HepG2 (cell line): ENCODE results near the gene CARMIL1. TPM values are rescaled to one million over a fixed set of nuclear protein-coding genes. Genes with fewer than 3 reads are reported as not detected.

Experiments
- ATF1 ChIP-seq: IDR thresholded peaks from 2 replicates; pipeline ENCODE4 v1.6.1; 2016; ENCODE audit warnings: mild to moderate bottlenecking, control low read depth
- E2F2 ChIP-seq: sonication (generic); formaldehyde crosslinking; IDR thresholded peaks from 2 replicates; pipeline ENCODE4 v1.4.0; 2020; ENCODE audit warnings: missing genetic modification reagents, borderline replicate concordance
- FOXP1 ChIP-seq, 2 experiments: fragments of 450-650 bp in 1 of 2; IDR thresholded peaks; 2 replicates each; pipeline ENCODE4 v1.6.1; 2017 to 2018; ENCODE audit warnings: antibody characterized with exemption in 1 of 2
- GATAD2A ChIP-seq: IDR thresholded peaks from 2 replicates; pipeline ENCODE4 v1.6.1; 2016
- HNF1A ChIP-seq, 2 experiments: sonication (generic) in 1 of 2; formaldehyde crosslinking in 1 of 2; IDR thresholded peaks; 2 replicates each; pipeline versions ENCODE4 v1.4.0 to v1.6.1; 2016 to 2020; ENCODE audit warnings: borderline replicate concordance in 1 of 2, low read depth in 1 of 2, mild to moderate bottlenecking in 1 of 2, missing genetic modification reagents in 1 of 2
- LBX2 ChIP-seq: sonication (generic); formaldehyde crosslinking; IDR thresholded peaks from 2 replicates; pipeline ENCODE4 v1.5.0; 2020; ENCODE audit warnings: missing genetic modification reagents, mild to moderate bottlenecking, borderline replicate concordance
- RNF219 ChIP-seq: sonication (generic); formaldehyde crosslinking; IDR thresholded peaks from 2 replicates; pipeline ENCODE4 v1.5.0; 2020; ENCODE audit warnings: mild to moderate bottlenecking, missing genetic modification reagents
- SATB2 ChIP-seq: sonication (generic); formaldehyde crosslinking; IDR thresholded peaks from 2 replicates; pipeline ENCODE4 v1.5.0; 2020; ENCODE audit warnings: missing genetic modification reagents
- SIN3A ChIP-seq: IDR thresholded peaks from 2 replicates; pipeline ENCODE4 v1.6.1; 2011; ENCODE audit warnings: low read depth, mild to moderate bottlenecking, control low read depth, low read length, borderline replicate concordance
- TARDBP ChIP-seq: sonication (generic); formaldehyde crosslinking; IDR thresholded peaks from 2 replicates; pipeline ENCODE4 v1.8.0; 2022; ENCODE audit warnings: mild to moderate bottlenecking, missing genetic modification reagents
- XRCC5 ChIP-seq: fragments of 200-400 bp; formaldehyde crosslinking; optimal IDR thresholded peaks from 2 replicates; pipeline ENCODE3; 2017; ENCODE audit warnings: mild to moderate bottlenecking, low read length
- ZBTB38 ChIP-seq: sonication (generic); formaldehyde crosslinking; IDR thresholded peaks from 2 replicates; pipeline ENCODE4 v1.5.1; 2020; ENCODE audit warnings: mild to moderate bottlenecking, missing genetic modification reagents
- ZNF143 ChIP-seq: sonication (generic); formaldehyde crosslinking; IDR thresholded peaks from 2 replicates; pipeline ENCODE4 v1.4.0; 2020; ENCODE audit warnings: missing genetic modification reagents
- ZNF232 ChIP-seq: sonication (generic); formaldehyde crosslinking; IDR thresholded peaks from 2 replicates; pipeline ENCODE4 v1.4.0; 2020; ENCODE audit warnings: missing genetic modification reagents, borderline replicate concordance
- ZNF468 ChIP-seq: sonication (generic); formaldehyde crosslinking; IDR thresholded peaks from 2 replicates; pipeline ENCODE4 v1.8.0; 2022; ENCODE audit warnings: mild to moderate bottlenecking, moderate library complexity, missing genetic modification reagents
- ZNF546 ChIP-seq: sonication (generic); formaldehyde crosslinking; conservative IDR thresholded peaks from 2 replicates; pipeline ENCODE4 v1.8.1; 2023; ENCODE audit warnings: mild to moderate bottlenecking, missing genetic modification reagents
- ZNF747 ChIP-seq: sonication (generic); formaldehyde crosslinking; IDR thresholded peaks from 2 replicates; pipeline ENCODE4 v1.8.1; 2023; ENCODE audit warnings: missing genetic modification reagents, mild to moderate bottlenecking, borderline replicate concordance
- ZNF879 ChIP-seq: sonication (generic); formaldehyde crosslinking; IDR thresholded peaks from 2 replicates; pipeline ENCODE4 v1.8.1; 2023; ENCODE audit warnings: missing genetic modification reagents
- ZSCAN20 ChIP-seq: sonication (generic); formaldehyde crosslinking; IDR thresholded peaks from 2 replicates; pipeline ENCODE4 v1.4.0; 2020; ENCODE audit warnings: missing genetic modification reagents, mild to moderate bottlenecking, borderline replicate concordance
- ZZZ3 ChIP-seq: sonication (generic); formaldehyde crosslinking; IDR thresholded peaks from 2 replicates; pipeline ENCODE4 v1.4.0; 2020; ENCODE audit warnings: missing genetic modification reagents, mild to moderate bottlenecking, borderline replicate concordance
- polyA plus RNA-seq, 8 experiments: library from polyadenylated mRNA; depleted of rRNA in 3 of 8; stranded (reverse) in 7 of 8; unstranded in 1 of 8; fragments of >200 nt; fragmentation: Illumina TruSeq in 4 of 8; extraction: Trizol in 4 of 8; gene quantifications; 2 replicates each; pipeline versions ENCODE4 v1.2.1 to v1.2.3, GENCODE V29; 2011 to 2016; ENCODE audit warnings: low read depth in 4 of 8, missing spikeins in 1 of 8, mixed read lengths in 1 of 8; ENCODE audit not compliant: insufficient read depth in 1 of 8
- total RNA-seq, 5 experiments: library from RNA; depleted of rRNA; stranded (reverse); fragments of >200 nt; fragmentation: Illumina TruSeq; extraction: Trizol; gene quantifications; 2 replicates each; pipeline ENCODE4 v1.2.3, GENCODE V29; 2016; ENCODE audit warnings: low read depth in 1 of 5

The CARMIL1 gene
- total and polyA plus RNA-seq, 2 of the 13 experiments (the other 11 are each of a cell fraction or from before 2014, with no cell fraction given), result 1.8 to 2.6 TPM

- 0 out of 2 replicates have a peak, but pooled peaks have one; percentile 35 for TF ChIP-seq RNF219 (CRISPR knock-in tag)
- TF ChIP-seq ZNF747 (CRISPR knock-in tag), result peak; percentile 92; the same call in 1 of the 2 replicates
- TF ChIP-seq ATF1 (CRISPR knock-in tag), result no peak
- no peak for TF ChIP-seq FOXP1 (IDR thresholded peaks at IDR 0.05)
- peak; percentile 32; the same call in 1 of the 2 replicates for TF ChIP-seq FOXP1 (CRISPR knock-in tag; IDR thresholded peaks at IDR 0.05)
- TF ChIP-seq ZZZ3 (CRISPR knock-in tag), result 0 out of 2 replicates have a peak, but pooled peaks have one; percentile 60
- TF ChIP-seq LBX2 (CRISPR knock-in tag), result peak; percentile 88; the same call in 1 of the 2 replicates
- peak; percentile 53; the same call in 1 of the 2 replicates for TF ChIP-seq SIN3A
- TF ChIP-seq GATAD2A (CRISPR knock-in tag), result peak; percentile 74
- TF ChIP-seq ZSCAN20 (CRISPR knock-in tag), result peak; percentile 99
- no peak for TF ChIP-seq ZNF468 (CRISPR knock-in tag)
- TF ChIP-seq SATB2 (CRISPR knock-in tag), result peak; percentile 97
- peak; percentile 86; the same call in 1 of the 2 replicates for TF ChIP-seq ZNF546 (CRISPR knock-in tag)
- no peak for TF ChIP-seq HNF1A (IDR thresholded peaks at IDR 0.05; ENCODE audit: low read depth)
- TF ChIP-seq HNF1A (CRISPR knock-in tag; IDR thresholded peaks at IDR 0.05; ENCODE audit: borderline replicate concordance), result peak; percentile 64; the same call in 1 of the 2 replicates
- TF ChIP-seq TARDBP (CRISPR knock-in tag), result peak; percentile 72; the same call in 1 of the 2 replicates
- TF ChIP-seq ZNF879, result peak; percentile 97
- TF ChIP-seq ZBTB38 (CRISPR knock-in tag), result peak; percentile 69; the same call in 1 of the 2 replicates
- peak; percentile 79; the same call in 1 of the 2 replicates for TF ChIP-seq E2F2 (CRISPR knock-in tag)
- peak; percentile 95 for TF ChIP-seq XRCC5
- peak; percentile 99 for TF ChIP-seq ZNF232
- peak; percentile 61 for TF ChIP-seq ZNF143 (CRISPR knock-in tag)
These were observed 372.9 kb downstream of the CARMIL1 start, which contains the start of gene SCGN (continued) for GRCh38 chr6:25652007-25652515.
